ENCODE measurements around the gene HEXIM1.

DNA sequence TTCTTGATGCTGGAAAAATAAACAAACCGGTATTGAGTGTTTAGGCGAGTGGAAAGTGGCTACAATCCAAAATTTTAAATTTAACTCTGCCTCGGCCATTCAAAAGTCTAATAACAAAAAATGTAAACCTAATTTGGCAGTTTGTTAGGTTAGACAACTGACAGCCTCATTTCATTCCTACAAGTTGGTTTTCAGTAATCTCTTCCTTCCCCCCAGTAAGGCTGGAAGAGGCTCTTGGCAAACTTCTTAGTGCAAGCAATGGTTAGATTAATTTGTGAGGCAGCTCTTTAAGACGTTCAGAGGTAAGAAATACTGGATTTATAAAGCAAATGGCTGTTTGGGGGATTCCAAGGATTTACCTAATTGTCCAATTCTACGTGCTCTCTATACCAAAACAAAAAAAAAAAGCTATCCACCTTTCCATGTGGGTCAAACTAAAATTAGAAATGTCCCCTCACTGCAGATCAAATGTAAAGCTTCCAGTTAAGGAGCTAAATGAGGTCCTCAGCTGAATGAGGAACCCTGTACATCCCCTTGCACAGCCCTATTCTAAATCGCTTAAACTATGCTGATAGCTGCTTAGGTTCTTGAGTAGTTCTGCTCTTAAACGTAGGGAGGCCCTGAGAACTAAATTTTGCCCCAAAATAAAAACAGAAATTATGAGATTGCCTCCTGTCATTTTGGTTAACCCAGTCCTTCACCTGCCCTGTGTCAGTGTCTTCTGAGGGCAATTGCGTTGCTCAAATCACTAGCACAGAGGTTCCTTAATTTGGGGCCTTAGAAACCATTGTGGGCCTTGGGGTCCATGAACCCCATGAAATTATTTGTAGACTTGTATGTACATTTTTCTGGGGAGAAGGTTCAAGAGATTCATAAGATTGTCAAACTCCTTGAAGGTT is 2.9 kb downstream of the HEXIM1 start:
- TF ChIP-seq, protein P1, sequence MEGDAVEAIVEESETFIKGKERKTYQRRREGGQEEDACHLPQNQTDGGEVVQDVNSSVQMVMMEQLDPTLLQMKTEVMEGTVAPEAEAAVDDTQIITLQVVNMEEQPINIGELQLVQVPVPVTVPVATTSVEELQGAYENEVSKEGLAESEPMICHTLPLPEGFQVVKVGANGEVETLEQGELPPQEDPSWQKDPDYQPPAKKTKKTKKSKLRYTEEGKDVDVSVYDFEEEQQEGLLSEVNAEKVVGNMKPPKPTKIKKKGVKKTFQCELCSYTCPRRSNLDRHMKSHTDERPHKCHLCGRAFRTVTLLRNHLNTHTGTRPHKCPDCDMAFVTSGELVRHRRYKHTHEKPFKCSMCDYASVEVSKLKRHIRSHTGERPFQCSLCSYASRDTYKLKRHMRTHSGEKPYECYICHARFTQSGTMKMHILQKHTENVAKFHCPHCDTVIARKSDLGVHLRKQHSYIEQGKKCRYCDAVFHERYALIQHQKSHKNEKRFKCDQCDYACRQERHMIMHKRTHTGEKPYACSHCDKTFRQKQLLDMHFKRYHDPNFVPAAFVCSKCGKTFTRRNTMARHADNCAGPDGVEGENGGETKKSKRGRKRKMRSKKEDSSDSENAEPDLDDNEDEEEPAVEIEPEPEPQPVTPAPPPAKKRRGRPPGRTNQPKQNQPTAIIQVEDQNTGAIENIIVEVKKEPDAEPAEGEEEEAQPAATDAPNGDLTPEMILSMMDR (IDR thresholded peaks at IDR 0.05), result no peak
- TF ChIP-seq POLR2A (IDR thresholded peaks at IDR 0.05), result no peak

All from lower leg skin (tissue), 3 donors.